Stimulated activated CD8-positive, alpha-beta memory T cell treated with anti-CD3 and anti-CD28 coated beads, Interleukin-4, amount 100 ng/mL, for 4 hours (primary cell): ENCODE results near the gene ATP8B3.
"Not testable (repeated sequence)": the region's sequence is repeated elsewhere in the genome, so short reads cannot be mapped to it uniquely, and the experiment has no call there.

ENCODE experiments used
- DNase-seq, 2 donors: peaks; one replicate each; pipeline ENCODE4 v3.0.0-alpha.2; 2020; ENCODE audit warnings: low read depth in 2 of 2, low spot score in 1 of 2

The ATP8B3 gene

GRCh38 chr19:1797313-1797712 is 14.8 kb downstream of the ATP8B3 start:
- not testable (repeated sequence) for DNase-seq

GRCh38 chr19:1796395-1797142 is 15.5 kb downstream of the ATP8B3 start:
- no peak for DNase-seq

- DNase-seq: no peak
Observed at GRCh38 chr19:1794424-1795172, 17.5 kb downstream of the ATP8B3 start.

- DNase-seq: no peak
Observed at GRCh38 chr19:1791879-1792278, 20.2 kb downstream of the ATP8B3 start.

GRCh38 chr19:1790054-1790792 is 21.9 kb downstream of the ATP8B3 start:
- DNase-seq: no peak

- DNase-seq: no peak
Observed at GRCh38 chr19:1789261-1790041, 22.6 kb downstream of the ATP8B3 start.

- DNase-seq: no peak
Observed at GRCh38 chr19:1787116-1787515, 25.0 kb downstream of the ATP8B3 start.

- DNase-seq: no peak
Observed at GRCh38 chr19:1786668-1787067, 25.4 kb downstream of the ATP8B3 start.

GRCh38 chr19:1785310-1785709 is 26.8 kb downstream of the ATP8B3 start:
- no peak for DNase-seq

GRCh38 chr19:1783874-1784273 is 28.2 kb downstream of the ATP8B3 start:
- no peak for DNase-seq

GRCh38 chr19:1783354-1783753 is 28.7 kb downstream of the ATP8B3 start:
- DNase-seq: no peak

- DNase-seq: no peak
Observed at GRCh38 chr19:1782521-1782920, 29.6 kb downstream of the ATP8B3 start.

- no peak for DNase-seq
Observed at GRCh38 chr19:1780272-1780958, 31.7 kb downstream of the ATP8B3 start.

- DNase-seq: no peak
Observed at GRCh38 chr19:1779574-1779973, 32.5 kb downstream of the ATP8B3 start.

- no peak for DNase-seq
Observed at GRCh38 chr19:1777149-1777548, 34.9 kb downstream of the ATP8B3 start.

GRCh38 chr19:1776606-1777147 is 35.4 kb downstream of the ATP8B3 start:
- no peak for DNase-seq

- DNase-seq: no peak
Observed at GRCh38 chr19:1775951-1776605, 36.0 kb downstream of the ATP8B3 start.

GRCh38 chr19:1774989-1775772 is 36.9 kb downstream of the ATP8B3 start:
- no peak for DNase-seq

GRCh38 chr19:1773184-1773583 is 38.9 kb downstream of the ATP8B3 start:
- no peak for DNase-seq
